GM12878 (cell line): ENCODE data around the gene RWDD4. TPM values are rescaled to one million over a fixed set of nuclear protein-coding genes. Genes with fewer than 3 reads are reported as not detected.

Experiments used
- ATAC-seq: fragments of 200-7000 bp; cut with Tn5 transposase; 3 replicates; pipeline ENCODE4 v1.9.1; 2020; ENCODE audit warnings: mild to moderate bottlenecking, moderate library complexity
- BruUV-seq: library from RNA; stranded (reverse); fragments of 400-500 nt; replicated peaks from 2 replicates; lab custom pipeline; 2021; lab: Mats Ljungman, UMichigan
- CTCF ChIA-PET: fragments of 300-600 bp; sonication (Branson Sonifier 250); formaldehyde crosslinking; extraction: SDS; loops from one replicate; lab custom pipeline; 2021; ENCODE audit warnings: inconsistent platforms; lab: Yijun Ruan, JAX
- POLR2A ChIA-PET: fragments of 350-600 bp; formaldehyde crosslinking; extraction: SDS; loops from one replicate; lab custom pipeline; 2021; ENCODE audit warnings: inconsistent platforms; lab: Charles Lee
- RAD21 ChIA-PET: fragments of 300-600 bp; sonication (Branson Sonifier 250); formaldehyde crosslinking; loops from one replicate; lab custom pipeline; 2023; ENCODE audit warnings: antibody characterized with exemption; ENCODE audit not compliant: unreplicated experiment; lab: Charles Lee
- SMC1A ChIA-PET: fragments of 300-600 bp; sonication (Branson Sonifier 250); formaldehyde crosslinking; loops from one replicate; lab custom pipeline; 2023; ENCODE audit not compliant: unreplicated experiment, uncharacterized antibody; lab: Charles Lee
- DNase-seq: peaks from one replicate; pipeline ENCODE4 v3.0.0-alpha.2; 2011; ENCODE audit warnings: low read depth, low spot score
- FAIRE-seq: peaks from 3 replicates; lab custom pipeline; 2011; peaks lifted over from hg19 to GRCh38; lab: Jason Lieb, UNC
- H2AFZ ChIP-seq: 2 replicates; pipeline ENCODE4 v1.6.0; 2011; ENCODE audit warnings: low read depth, low read length, control low read depth; ENCODE audit not compliant: control insufficient read depth
- H3K27ac ChIP-seq: 2 replicates; pipeline ENCODE4 v1.5.1; 2011; ENCODE audit warnings: control low read depth; ENCODE audit not compliant: control insufficient read depth, insufficient read depth
- H3K27me3 ChIP-seq, 2 experiments: replicated peaks in 1 of 2; 2 replicates each; pipeline versions ENCODE4 v1.6.0 to v1.6.1; 2011; ENCODE audit warnings: low read length in 1 of 2; ENCODE audit not compliant: control insufficient read depth in 2 of 2, insufficient read depth in 2 of 2
- H3K36me3 ChIP-seq, 2 experiments: 2 replicates each; pipeline ENCODE4 v1.5.1; 2011; ENCODE audit warnings: low read length in 1 of 2; ENCODE audit not compliant: control insufficient read depth in 2 of 2, insufficient read depth in 2 of 2
- H3K4me1 ChIP-seq: 2 replicates; pipeline ENCODE4 v1.6.1; 2011; ENCODE audit warnings: mild to moderate bottlenecking, low read length, moderate library complexity, mixed read lengths; ENCODE audit not compliant: control insufficient read depth, insufficient read depth
- H3K4me2 ChIP-seq: 2 replicates; pipeline ENCODE4 v1.6.0; 2011; ENCODE audit warnings: control low read depth; ENCODE audit not compliant: control insufficient read depth, insufficient read depth
- H3K4me3 ChIP-seq: fragments of 200-600 bp; sonication (generic); 2 replicates; pipeline ENCODE4 v1.5.1; 2016
- H3K79me2 ChIP-seq: 2 replicates; pipeline ENCODE4 v1.6.0; 2011; ENCODE audit warnings: low read length; ENCODE audit not compliant: control insufficient read depth, insufficient read depth
- H3K9ac ChIP-seq: 2 replicates; pipeline ENCODE4 v1.8.0; 2011; ENCODE audit warnings: low read length, control low read depth, mixed read lengths; ENCODE audit not compliant: control insufficient read depth, insufficient read depth
- H3K9me3 ChIP-seq: replicated peaks from 3 replicates; pipeline ENCODE4 v1.5.1; 2011; ENCODE audit warnings: mild to moderate bottlenecking, low read length; ENCODE audit not compliant: control insufficient read depth, insufficient read depth
- H4K20me1 ChIP-seq: 2 replicates; pipeline ENCODE4 v1.6.0; 2011; ENCODE audit not compliant: control insufficient read depth, insufficient read depth
- NR2F1 ChIP-seq: fragments of 450-650 bp; conservative IDR thresholded peaks from 2 replicates; pipeline ENCODE4 v1.6.1; 2017; ENCODE audit warnings: mild to moderate bottlenecking
- SMC3 ChIP-seq: IDR thresholded peaks from 2 replicates; pipeline ENCODE4 v1.6.1; 2011; ENCODE audit warnings: low read length, improper control_type of control experiment, borderline replicate concordance
- SPI1 ChIP-seq: IDR thresholded peaks from 2 replicates; pipeline ENCODE4 v1.6.1; 2011; ENCODE audit warnings: low read depth, mild to moderate bottlenecking, low read length, moderate library complexity, borderline replicate concordance; ENCODE audit not compliant: insufficient read depth
- YBX1 ChIP-seq: fragments of 450-650 bp; IDR thresholded peaks from 2 replicates; pipeline ENCODE4 v1.6.1; 2016; ENCODE audit warnings: antibody characterized with exemption
- ZNF207 ChIP-seq: fragments of 450-650 bp; IDR thresholded peaks from 2 replicates; pipeline ENCODE4 v1.6.1; 2014; ENCODE audit warnings: antibody characterized with exemption, mild to moderate bottlenecking, borderline replicate concordance
- in situ Hi-C: fragments of 300-500 bp; cut with MboI; formaldehyde crosslinking; loops from 9 replicates; pipeline ENCODE4 v1.14.3; 2018; ENCODE audit warnings: mixed read lengths
- intact Hi-C: fragments of 100-400 bp; cut with micrococcal nuclease; formaldehyde crosslinking; loops from one replicate; pipeline ENCODE4 v1.14.2; 2022; ENCODE audit not compliant: unreplicated experiment
- polyA plus RNA-seq, 11 experiments: library from polyadenylated mRNA; depleted of rRNA in 4 of 11; unstranded in 6 of 11; stranded (reverse) in 5 of 11; fragments of >200 nt; fragmentation: Nextera tagmentation in 4 of 11; fragmentation: Illumina TruSeq in 1 of 11; extraction: Ambion mirVana in 4 of 11; extraction: Trizol in 1 of 11; gene quantifications; 1 replicate in 1 of 11; 2 replicates in 10 of 11; pipeline versions ENCODE4 v1.2.1 to v1.2.3, GENCODE V29; 2011 to 2016; ENCODE audit warnings: inconsistent platforms in 2 of 11, missing spikeins in 2 of 11, low read depth in 1 of 11
- total RNA-seq, 4 experiments: library from RNA; depleted of rRNA in 3 of 4; stranded (reverse); fragments of >200 nt in 3 of 4; fragmentation: Illumina TruSeq in 1 of 4; extraction: Trizol in 1 of 4; gene quantifications; 2 replicates each; pipeline versions ENCODE4 v1.2.1 to v1.2.3, GENCODE V29; 2013 to 2021

RWDD4 gene
- total and polyA plus RNA-seq, 10 of the 15 experiments (the other 5 are each of a cell fraction or from before 2014, with no cell fraction given), result 11.2 to 37.8 (median 19.9) TPM

- ChIA-PET SMC1A (interaction anchor here (0.9 to 1.8 kb wide), 2 partner anchors 9 to 44 kb away, joined by 3 read pairs; no protein-coding TSS in a partner anchor), POLR2A (no interaction called here), CTCF (interaction anchor here (0.6 to 1.6 kb wide), 4 partner anchors 21 to 307 kb away, joined by 3 read pairs; no protein-coding TSS in a partner anchor), RAD21 (interaction anchor here (1.2 kb wide), 1 partner anchor 79 kb away, joined by 3 read pairs; no protein-coding TSS in a partner anchor)
- H3K9ac ChIP-seq, result no peak overlapping the region
- no peaks in the 10 kb centered on the region for H3K9me3 ChIP-seq
- H2AFZ ChIP-seq, result no peak overlapping the region
- no peak overlapping the region for H3K27ac ChIP-seq
- no peak overlapping the region for H3K4me2 ChIP-seq
- H3K36me3 ChIP-seq, result no peaks in the 10 kb centered on the region
- TF ChIP-seq NR2F1 (peak; percentile 74), SPI1 (peak; percentile 60; the same call in 1 of the 2 replicates), SMC3 (no peak)
- ATAC-seq (peak; percentile 79), FAIRE-seq (peak; percentile 13), DNase-seq (no peak)
- no peaks in the 10 kb centered on the region for H3K79me2 ChIP-seq
- in situ Hi-C loops, result loop anchor here (5.0 kb wide), 1 partner anchor 127 kb away; no protein-coding TSS in a partner anchor
- no TSS peak for BruUV-seq
- no peaks in the 10 kb centered on the region for H4K20me1 ChIP-seq
- no peaks in the 10 kb centered on the region for H3K4me1 ChIP-seq
- intact Hi-C loops, result loop anchor here (1.0 kb wide), 1 partner anchor 127 kb away; no protein-coding TSS in a partner anchor
- H3K4me3 ChIP-seq, result no peak overlapping the region
- H3K27me3 ChIP-seq, result no peaks in the 10 kb centered on the region
These were observed 59.3 kb downstream of the RWDD4 start for GRCh38 chr4:183599690-183600089.

- Histone ChIP-seq H3K9me3 (no peaks in the 10 kb centered on the region), H3K4me2 (no peak overlapping the region), H3K9ac (no peak overlapping the region), H3K27me3 (no peaks in the 10 kb centered on the region), H3K79me2 (no peaks in the 10 kb centered on the region), H4K20me1 (no peaks in the 10 kb centered on the region), H3K4me1 (no peaks in the 10 kb centered on the region), H3K36me3 (no peaks in the 10 kb centered on the region), H3K27ac (no peak overlapping the region), H2AFZ (no peak overlapping the region), H3K4me3 (no peak overlapping the region)
- ChIA-PET CTCF (interaction anchor here (0.6 to 0.8 kb wide), 2 partner anchors 128 to 307 kb away, joined by 3 read pairs; no protein-coding TSS in a partner anchor), POLR2A (no interaction called here), SMC1A (interaction anchor here (0.9 to 1.8 kb wide), 2 partner anchors 10 to 44 kb away, joined by 3 read pairs; no protein-coding TSS in a partner anchor), RAD21 (no interaction called here)
- BruUV-seq, result no TSS peak
- peak; percentile 19; the same call in 2 of the 3 replicates for ATAC-seq
- intact Hi-C loops, result no loop called here
- FAIRE-seq, result no peak
- TF ChIP-seq YBX1 (no peak), ZNF207 (no peak)
- DNase-seq, result no peak
- in situ Hi-C loops, result no loop called here
These were observed 59.7 kb downstream of the RWDD4 start for GRCh38 chr4:183599284-183599683.
